Common myeloid progenitor, CD34-positive (primary cell): ENCODE results near the gene DPYD.
A peak's percentile ranks its signal among the peaks of the same experiment; 100 is the strongest.

Source experiments
- CTCF ChIA-PET: fragments of 350-600 bp; sonication (Branson Sonifier 250); formaldehyde crosslinking; loops from one replicate; lab custom pipeline; 2021; ENCODE audit warnings: antibody characterized with exemption; lab: Charles Lee
- POLR2A ChIA-PET: fragments of 350-600 bp; sonication (Branson Sonifier 250); formaldehyde crosslinking; loops from one replicate; lab custom pipeline; 2021; ENCODE audit warnings: antibody characterized with exemption; lab: Charles Lee
- DNase-seq, 3 donors: peaks; one replicate each; pipeline versions ENCODE4 v3.0.0 to v3.0.0-alpha.2; 2013
- H3K27ac ChIP-seq, 2 experiments: 1 replicate in 1 of 2; 2 replicates in 1 of 2; pipeline ENCODE4 v1.7.0; 2013; ENCODE audit warnings: inconsistent platforms in 2 of 2, low read length in 2 of 2, mild to moderate bottlenecking in 2 of 2, low read depth in 1 of 2, moderate library complexity in 1 of 2; ENCODE audit not compliant: severe bottlenecking in 2 of 2, insufficient read depth in 1 of 2, poor library complexity in 1 of 2
- H3K27me3 ChIP-seq, 5 experiments: replicated peaks in 2 of 5; 1 replicate in 3 of 5; 2 replicates in 2 of 5; pipeline versions ENCODE4 v1.6.1 to v1.7.0; 2013; ENCODE audit warnings: low read length in 4 of 5, mild to moderate bottlenecking in 2 of 5, moderate library complexity in 2 of 5, inconsistent platforms in 1 of 5; ENCODE audit not compliant: insufficient read depth in 5 of 5, control insufficient read depth in 4 of 5
- H3K36me3 ChIP-seq, 4 experiments: 1 replicate in 2 of 4; 2 replicates in 2 of 4; pipeline versions ENCODE4 v1.6.1 to v1.7.0; 2013; ENCODE audit warnings: low read length in 3 of 4, control low read depth in 1 of 4, mild to moderate bottlenecking in 1 of 4; ENCODE audit not compliant: control insufficient read depth in 4 of 4, insufficient read depth in 4 of 4
- H3K4me1 ChIP-seq, 4 experiments: 1 replicate in 3 of 4; 2 replicates in 1 of 4; pipeline versions ENCODE4 v1.6.1 to v1.7.1; 2013; ENCODE audit warnings: low read length in 3 of 4, mild to moderate bottlenecking in 3 of 4, control low read depth in 1 of 4, inconsistent platforms in 1 of 4, moderate library complexity in 1 of 4; ENCODE audit not compliant: control insufficient read depth in 4 of 4, insufficient read depth in 4 of 4; ENCODE audit errors: control extremely low read depth in 1 of 4
- H3K4me3 ChIP-seq, 7 experiments: 1 replicate in 4 of 7; 2 replicates in 3 of 7; pipeline versions ENCODE4 v1.5.1 to v1.7.0; 2013; ENCODE audit warnings: mild to moderate bottlenecking in 7 of 7, low read length in 6 of 7, moderate library complexity in 6 of 7, inconsistent platforms in 2 of 7, low read depth in 2 of 7, control low read depth in 1 of 7; ENCODE audit not compliant: insufficient read depth in 4 of 7, control insufficient read depth in 1 of 7; ENCODE audit errors: extremely low read depth in 1 of 7
- H3K9me3 ChIP-seq, 5 experiments: 1 replicate in 4 of 5; 2 replicates in 1 of 5; pipeline versions ENCODE4 v1.6.1 to v1.7.1; 2013; ENCODE audit warnings: low read length in 4 of 5, mild to moderate bottlenecking in 2 of 5, inconsistent platforms in 1 of 5, low read depth in 1 of 5, moderate library complexity in 1 of 5; ENCODE audit not compliant: control insufficient read depth in 4 of 5, insufficient read depth in 2 of 5; ENCODE audit errors: control extremely low read depth in 1 of 5
- WGBS: methylation state at CpG from one replicate; pipeline ENCODE4 v1.1.5; 2013; ENCODE audit not compliant: insufficient coverage; 5-methylcytosine and 5-hydroxymethylcytosine counted together

Gene DPYD

DNA sequence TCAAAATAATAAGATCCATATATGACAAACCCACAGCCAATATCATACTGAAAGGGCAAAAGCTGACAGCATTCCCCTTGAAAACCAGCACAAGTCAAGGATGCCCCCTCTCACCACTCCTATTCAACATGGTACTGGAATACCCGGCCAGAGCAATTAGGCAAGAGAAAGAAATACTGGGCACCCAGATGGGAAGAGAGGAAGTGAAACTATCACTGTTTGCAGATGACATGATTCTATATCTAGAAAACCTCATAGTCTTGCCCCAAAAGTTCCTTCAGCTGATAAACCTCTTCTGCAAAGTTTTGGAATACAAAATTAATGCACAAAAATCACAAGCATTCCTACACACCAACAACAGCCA, 756.6 kb downstream of the DPYD start:
- peaks cover 0 to 8% (median 0%) of the 10 kb centered on the region in 5 experiments for H3K9me3 ChIP-seq
- H3K4me3 ChIP-seq: no peak overlapping the region
- POLR2A ChIA-PET: no interaction called here
- H3K36me3 ChIP-seq: peaks cover 0 to 4% (median 0%) of the 10 kb centered on the region in 4 experiments
- H3K4me1 ChIP-seq: peaks cover 5 to 19% (median 7%) of the 10 kb centered on the region in 4 experiments
- no CpG with 5 or more reads among the region's 1 CpG for WGBS
- no peak overlapping the region for H3K27ac ChIP-seq
- DNase-seq: no peak
- no peaks in the 10 kb centered on the region for H3K27me3 ChIP-seq
- CTCF ChIA-PET: interaction anchor here (0.7 kb wide), 1 partner anchor 66 kb away, joined by 3 read pairs; no protein-coding TSS in a partner anchor

DNA sequence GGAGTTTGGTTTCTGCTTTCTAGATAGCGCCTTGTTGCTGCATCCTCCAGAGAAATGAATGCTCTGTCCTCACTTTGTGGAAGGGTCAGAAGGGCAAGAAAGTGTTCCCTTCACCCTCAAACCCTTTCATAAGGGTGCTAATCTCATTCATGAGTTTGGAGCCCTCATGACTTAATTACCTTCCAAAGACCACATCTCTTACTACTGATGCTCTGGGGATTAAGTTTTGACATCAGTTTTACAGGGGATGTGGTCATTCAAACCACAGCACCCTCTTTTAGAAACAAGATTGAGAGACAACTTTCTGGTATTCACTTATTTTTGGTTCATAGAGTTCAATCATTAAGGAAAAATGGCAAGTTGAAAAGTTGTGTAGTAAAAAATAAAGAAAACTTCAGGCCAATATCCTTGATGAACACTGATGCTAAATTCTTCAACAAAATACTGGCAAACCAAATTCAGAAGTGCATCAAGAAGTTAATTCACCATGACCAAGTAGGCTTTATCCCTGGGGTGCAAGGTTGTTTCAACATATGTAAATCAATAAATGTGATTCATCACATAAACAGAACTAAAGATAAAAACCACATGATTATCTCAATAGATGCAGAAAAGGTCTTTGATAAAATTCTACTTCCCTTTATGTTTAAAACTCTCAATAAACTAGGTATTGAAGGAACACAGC, 757.1 kb downstream of the DPYD start:
- DNase-seq: no peak
- Histone ChIP-seq H3K27ac (no peak overlapping the region), H3K4me3 (no peak overlapping the region), H3K27me3 (no peaks in the 10 kb centered on the region), H3K4me1 (peaks cover 5 to 19% (median 7%) of the 10 kb centered on the region in 4 experiments), H3K36me3 (peaks cover 0 to 4% (median 0%) of the 10 kb centered on the region in 4 experiments), H3K9me3 (peaks cover 0 to 8% (median 0%) of the 10 kb centered on the region in 5 experiments)
- WGBS: no CpG with 5 or more reads among the region's 1 CpG
- POLR2A ChIA-PET: no interaction called here
- CTCF ChIA-PET: interaction anchor here (0.7 kb wide), 1 partner anchor 65 kb away, joined by 3 read pairs; no protein-coding TSS in a partner anchor

DNA sequence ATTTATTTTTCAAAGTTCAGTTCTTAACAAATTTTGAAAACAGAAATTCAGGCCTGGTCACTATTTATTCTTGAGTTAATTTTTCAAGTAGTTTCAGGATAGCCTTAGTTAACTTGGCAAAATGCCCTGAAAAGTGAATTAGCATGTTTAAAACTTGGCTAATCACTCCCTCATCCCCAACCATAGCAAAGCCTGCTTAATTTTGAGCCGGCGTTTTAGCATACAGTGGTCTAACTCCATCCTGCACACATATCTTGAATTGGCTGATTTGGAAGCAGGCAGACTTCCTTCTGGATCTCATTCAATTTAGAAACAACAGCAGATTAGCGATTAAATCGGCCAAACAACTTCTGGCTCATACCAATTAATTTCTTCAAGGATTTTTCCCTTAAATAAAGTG, 760.0 kb downstream of the DPYD start:
- POLR2A ChIA-PET: no interaction called here
- no peaks in the 10 kb centered on the region for H3K27me3 ChIP-seq
- H3K4me1 ChIP-seq: peaks cover 5 to 19% (median 7%) of the 10 kb centered on the region in 4 experiments
- peaks cover 0 to 8% (median 0%) of the 10 kb centered on the region in 5 experiments for H3K9me3 ChIP-seq
- peak overlapping the region in 1 of 7 experiments; percentile 2 for H3K4me3 ChIP-seq
- DNase-seq: peak; percentile 62 to 84 (median 83)
- H3K27ac ChIP-seq: peak overlapping the region in 1 of 2 experiments; percentile 49
- 13% methylated on average over 3 of the region's 4 CpGs for WGBS
- CTCF ChIA-PET: no interaction called here
- H3K36me3 ChIP-seq: peaks cover 0 to 4% (median 0%) of the 10 kb centered on the region in 4 experiments

DNA sequence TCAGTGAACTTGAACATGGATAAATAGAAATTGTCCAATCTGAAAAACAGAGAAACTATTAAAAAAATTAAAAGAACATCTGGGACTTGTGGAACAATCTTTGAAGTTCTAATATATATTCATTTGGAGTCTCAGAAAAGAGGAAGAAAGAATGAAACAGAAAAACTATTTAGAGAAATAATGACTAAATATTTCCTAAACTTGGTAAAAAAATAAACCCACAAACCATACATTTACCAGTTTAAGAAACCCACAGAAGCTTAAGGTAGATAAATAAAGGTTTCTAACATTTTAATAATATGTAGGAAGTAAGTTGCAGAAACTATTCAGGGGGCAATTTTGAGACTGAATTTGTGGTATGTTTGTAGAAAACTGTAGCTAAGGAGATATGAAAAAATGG, 761.5 kb downstream of the DPYD start:
- Histone ChIP-seq H3K9me3 (peaks cover 0 to 8% (median 2%) of the 10 kb centered on the region in 5 experiments), H3K4me3 (no peak overlapping the region), H3K4me1 (peaks cover 5 to 19% (median 7%) of the 10 kb centered on the region in 4 experiments), H3K27ac (no peak overlapping the region), H3K36me3 (peaks cover 0 to 4% (median 0%) of the 10 kb centered on the region in 4 experiments), H3K27me3 (no peaks in the 10 kb centered on the region)
- POLR2A ChIA-PET: no interaction called here
- CTCF ChIA-PET: no interaction called here
- DNase-seq: peak in 2 of 3 donors; percentile 58 to 62

DNA sequence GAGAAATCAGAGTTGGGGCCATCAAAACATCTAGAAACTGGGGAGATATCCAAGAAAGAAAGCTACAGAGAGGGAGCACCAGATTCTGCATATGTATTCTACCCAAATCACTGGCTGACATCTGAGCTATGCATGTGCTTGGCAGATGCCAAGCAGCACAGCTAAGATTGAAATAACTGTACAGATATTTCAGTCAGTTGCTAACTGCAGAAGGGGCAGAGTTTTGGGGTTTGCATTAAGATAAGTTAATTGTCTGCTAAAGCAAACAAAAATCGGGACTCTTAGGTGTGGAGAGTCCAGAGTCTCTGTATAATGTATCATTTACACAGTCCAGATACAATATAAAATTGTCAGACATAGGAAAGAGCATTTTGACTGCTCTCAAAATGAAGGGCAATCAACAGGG, 762.1 kb downstream of the DPYD start:
- H3K36me3 ChIP-seq: peaks cover 0 to 4% (median 0%) of the 10 kb centered on the region in 4 experiments
- DNase-seq: no peak
- peaks cover 5 to 19% (median 7%) of the 10 kb centered on the region in 4 experiments for H3K4me1 ChIP-seq
- peaks cover 0 to 8% (median 4%) of the 10 kb centered on the region in 5 experiments for H3K9me3 ChIP-seq
- CTCF ChIA-PET: no interaction called here
- no peak overlapping the region for H3K27ac ChIP-seq
- 100% methylated on average over 1 of the region's 1 CpG for WGBS
- no peak overlapping the region for H3K4me3 ChIP-seq
- POLR2A ChIA-PET: no interaction called here
- H3K27me3 ChIP-seq: no peaks in the 10 kb centered on the region

DNA sequence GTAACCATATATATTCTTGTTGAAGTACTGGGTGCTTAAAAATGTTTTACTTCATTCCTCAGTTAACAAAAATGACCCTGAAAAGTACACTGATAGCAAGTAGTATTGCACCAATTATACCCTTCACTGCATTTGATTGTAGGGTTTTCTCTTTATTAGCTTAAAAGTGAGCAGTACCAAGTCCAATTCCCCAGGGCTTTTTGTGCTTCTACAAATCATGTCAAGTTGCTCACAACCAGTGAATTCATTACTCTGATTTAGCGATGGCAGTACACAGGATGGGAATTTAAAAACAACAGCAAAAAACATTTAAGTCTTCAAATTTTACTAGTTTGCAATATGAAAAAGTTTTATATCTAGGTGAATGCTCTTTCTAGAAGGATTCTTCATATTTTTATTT, 762.8 kb downstream of the DPYD start:
- WGBS: no CpG with 5 or more reads among the region's 1 CpG
- DNase-seq: no peak
- Histone ChIP-seq H3K36me3 (no peaks in the 10 kb centered on the region), H3K27me3 (no peaks in the 10 kb centered on the region), H3K4me1 (peaks cover 5 to 19% (median 7%) of the 10 kb centered on the region in 4 experiments), H3K27ac (no peak overlapping the region), H3K4me3 (no peak overlapping the region), H3K9me3 (peaks cover 0 to 4% (median 2%) of the 10 kb centered on the region in 5 experiments)
- POLR2A ChIA-PET: no interaction called here
- CTCF ChIA-PET: no interaction called here

DNA sequence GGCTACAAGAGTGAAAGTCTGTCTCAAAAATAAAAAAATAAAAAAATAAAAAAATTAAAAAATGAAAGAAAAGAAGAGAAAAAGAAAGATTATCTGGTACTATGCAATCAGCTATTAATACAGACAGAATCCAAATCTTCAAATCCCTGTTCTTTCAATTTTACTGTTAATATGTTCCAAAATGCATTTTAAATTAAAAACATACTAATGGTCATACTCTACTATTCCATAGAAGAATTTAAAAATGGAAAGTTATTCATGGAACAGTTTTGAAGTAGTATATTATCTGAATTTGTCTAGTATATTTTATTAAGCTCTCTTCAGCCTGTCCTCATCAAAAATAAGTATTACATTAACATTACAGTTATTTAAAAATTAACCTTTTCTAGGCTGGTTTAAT, 769.2 kb downstream of the DPYD start:
- POLR2A ChIA-PET: no interaction called here
- no peaks in the 10 kb centered on the region for H3K36me3 ChIP-seq
- H3K4me3 ChIP-seq: no peak overlapping the region
- H3K27ac ChIP-seq: no peak overlapping the region
- no peaks in the 10 kb centered on the region for H3K4me1 ChIP-seq
- DNase-seq: no peak
- CTCF ChIA-PET: interaction anchor here (2.2 kb wide), 1 partner anchor 13 kb away, joined by 10 read pairs; no protein-coding TSS in a partner anchor
- H3K9me3 ChIP-seq: peaks cover 0 to 4% (median 2%) of the 10 kb centered on the region in 5 experiments
- H3K27me3 ChIP-seq: no peaks in the 10 kb centered on the region
